Osteoblast (primary cell): ENCODE data around the gene IGF2R. TPM values are rescaled to one million over a fixed set of nuclear protein-coding genes. Genes with fewer than 3 reads are reported as not detected.
A peak's percentile ranks its signal among the peaks of the same experiment; 100 is the strongest.

ENCODE experiments used
- DNase-seq: peaks from one replicate; pipeline ENCODE4 v3.0.0; 2011; ENCODE audit warnings: low spot score, mixed read lengths; ENCODE audit not compliant: insufficient read length; ENCODE audit errors: missing footprints
- H2AFZ ChIP-seq: 2 replicates; pipeline ENCODE4 v1.6.0; 2011; ENCODE audit warnings: mild to moderate bottlenecking, low read length
- H3K27ac ChIP-seq: 2 replicates; pipeline ENCODE4 v1.5.1; 2011; ENCODE audit warnings: mild to moderate bottlenecking, low read depth, low read length, moderate library complexity
- H3K27me3 ChIP-seq: 2 replicates; pipeline ENCODE4 v1.6.0; 2012; ENCODE audit warnings: mild to moderate bottlenecking, control low read depth, inconsistent platforms, low read length, moderate library complexity; ENCODE audit not compliant: insufficient read depth
- H3K36me3 ChIP-seq: 2 replicates; pipeline ENCODE4 v1.5.1; 2011; ENCODE audit warnings: mild to moderate bottlenecking, low read length, control low read depth, moderate library complexity; ENCODE audit not compliant: insufficient read depth
- H3K4me1 ChIP-seq: 2 replicates; pipeline ENCODE4 v1.5.1; 2011; ENCODE audit warnings: mild to moderate bottlenecking, low read length, control low read depth, moderate library complexity; ENCODE audit not compliant: insufficient read depth
- H3K4me2 ChIP-seq: 2 replicates; pipeline ENCODE4 v1.6.0; 2011; ENCODE audit warnings: mild to moderate bottlenecking, low read length; ENCODE audit not compliant: insufficient read depth
- H3K4me3 ChIP-seq: fragments of 200-600 bp; sonication (generic); 3 replicates; pipeline ENCODE4 v1.5.1; 2012; ENCODE audit warnings: mild to moderate bottlenecking, low read length, inconsistent platforms; ENCODE audit not compliant: insufficient read depth
- H3K79me2 ChIP-seq: 2 replicates; pipeline ENCODE4 v1.6.0; 2012; ENCODE audit warnings: mild to moderate bottlenecking, low read length, control low read depth, inconsistent platforms; ENCODE audit not compliant: insufficient read depth
- H3K9me3 ChIP-seq: 2 replicates; pipeline ENCODE4 v1.5.1; 2011; ENCODE audit warnings: low read depth, low read length, control low read depth
- H4K20me1 ChIP-seq: 2 replicates; pipeline ENCODE4 v1.6.0; 2012; ENCODE audit warnings: mild to moderate bottlenecking, low read length, control low read depth; ENCODE audit not compliant: insufficient read depth
- total RNA-seq: library from RNA; depleted of rRNA; stranded (reverse); fragments of >200 nt; gene quantifications from 2 replicates; pipeline ENCODE4 v1.2.3, GENCODE V29; 2012
- TF ChIP-seq, protein P1 (sequence below): IDR thresholded peaks from 2 replicates; pipeline ENCODE4 v1.5.1; 2011; ENCODE audit warnings: mild to moderate bottlenecking, low read depth, low read length, moderate library complexity; ENCODE audit errors: extremely low read depth

IGF2R gene
- total RNA-seq, 1 donor, result 174 TPM

DNA sequence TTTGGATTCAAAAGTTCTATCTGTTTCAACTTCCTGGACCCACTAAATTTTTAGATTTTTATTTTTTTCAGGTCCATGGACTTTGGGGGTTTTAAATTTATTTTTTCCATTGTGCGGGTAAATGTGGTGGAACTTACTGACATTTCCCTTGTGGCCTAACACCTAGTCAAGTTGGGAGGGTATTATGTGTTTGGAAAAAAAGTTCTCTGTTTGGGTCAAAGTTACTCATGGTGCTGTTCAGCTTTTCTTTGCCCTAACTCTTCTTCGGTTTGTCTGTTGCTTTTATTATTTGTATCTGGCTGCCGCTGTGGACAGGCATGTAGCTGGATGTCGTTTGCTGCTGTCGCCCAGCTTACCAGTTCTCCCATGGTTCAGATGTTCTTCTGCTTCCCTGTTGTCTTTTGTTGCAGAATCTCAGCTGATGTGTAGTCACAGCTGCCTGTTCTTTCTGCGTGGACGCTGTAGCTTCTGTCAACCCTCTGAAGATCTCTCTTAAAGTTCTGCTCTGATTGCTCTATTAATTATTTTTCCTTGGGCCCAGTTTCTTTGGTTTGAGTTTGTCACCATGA, 7.9 kb downstream of the IGF2R start:
- TF ChIP-seq, protein P1, sequence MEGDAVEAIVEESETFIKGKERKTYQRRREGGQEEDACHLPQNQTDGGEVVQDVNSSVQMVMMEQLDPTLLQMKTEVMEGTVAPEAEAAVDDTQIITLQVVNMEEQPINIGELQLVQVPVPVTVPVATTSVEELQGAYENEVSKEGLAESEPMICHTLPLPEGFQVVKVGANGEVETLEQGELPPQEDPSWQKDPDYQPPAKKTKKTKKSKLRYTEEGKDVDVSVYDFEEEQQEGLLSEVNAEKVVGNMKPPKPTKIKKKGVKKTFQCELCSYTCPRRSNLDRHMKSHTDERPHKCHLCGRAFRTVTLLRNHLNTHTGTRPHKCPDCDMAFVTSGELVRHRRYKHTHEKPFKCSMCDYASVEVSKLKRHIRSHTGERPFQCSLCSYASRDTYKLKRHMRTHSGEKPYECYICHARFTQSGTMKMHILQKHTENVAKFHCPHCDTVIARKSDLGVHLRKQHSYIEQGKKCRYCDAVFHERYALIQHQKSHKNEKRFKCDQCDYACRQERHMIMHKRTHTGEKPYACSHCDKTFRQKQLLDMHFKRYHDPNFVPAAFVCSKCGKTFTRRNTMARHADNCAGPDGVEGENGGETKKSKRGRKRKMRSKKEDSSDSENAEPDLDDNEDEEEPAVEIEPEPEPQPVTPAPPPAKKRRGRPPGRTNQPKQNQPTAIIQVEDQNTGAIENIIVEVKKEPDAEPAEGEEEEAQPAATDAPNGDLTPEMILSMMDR, result no peak
- H2AFZ ChIP-seq, result no peak overlapping the region
- H3K27me3 ChIP-seq, result no peaks in the 10 kb centered on the region
- peak overlapping the region; percentile 28 for H3K4me2 ChIP-seq
- no peaks in the 10 kb centered on the region for H3K36me3 ChIP-seq
- no peak overlapping the region for H3K27ac ChIP-seq
- H3K4me3 ChIP-seq, result no peak overlapping the region
- DNase-seq, result no peak
- H4K20me1 ChIP-seq, result peaks cover 76% of the 10 kb centered on the region
- no peaks in the 10 kb centered on the region for H3K9me3 ChIP-seq
- peaks cover 97% of the 10 kb centered on the region for H3K79me2 ChIP-seq
- H3K4me1 ChIP-seq, result peaks cover 43% of the 10 kb centered on the region

DNA sequence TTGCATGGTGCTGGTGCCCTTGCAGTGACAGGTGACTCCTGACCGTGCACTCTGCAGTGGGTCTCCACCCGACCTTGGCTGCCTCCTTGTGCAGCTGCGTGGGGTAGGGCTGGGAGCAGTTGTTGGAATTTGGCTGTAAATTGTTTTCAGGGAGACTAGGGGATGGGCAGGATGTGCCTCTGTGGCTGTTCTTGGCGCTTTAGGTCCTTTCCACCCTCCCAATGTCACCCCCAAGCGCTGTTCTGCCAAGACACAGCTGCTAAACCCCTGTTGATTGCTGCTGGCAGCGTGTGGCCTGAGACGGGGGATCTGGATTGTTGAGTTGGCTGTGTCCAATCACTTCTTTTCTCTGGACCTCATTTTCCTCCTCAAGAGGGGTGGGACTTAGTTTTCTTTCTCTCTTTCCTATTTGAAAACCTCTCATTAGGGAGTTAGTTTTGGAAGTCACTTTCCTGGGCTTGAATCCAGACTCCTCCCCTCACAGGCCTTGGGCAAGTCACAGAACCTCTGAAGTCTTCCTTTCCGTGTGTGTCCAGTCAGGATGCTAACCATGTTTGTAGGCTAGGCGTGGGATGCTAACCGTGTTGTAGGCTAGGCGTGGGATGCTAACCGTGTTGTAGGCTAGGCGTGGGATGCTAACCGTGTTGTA, 8.5 kb downstream of the IGF2R start:
- Histone ChIP-seq H3K4me2 (peak overlapping the region; percentile 28), H3K27ac (no peak overlapping the region), H3K4me3 (no peak overlapping the region), H4K20me1 (peaks cover 81% of the 10 kb centered on the region), H3K36me3 (no peaks in the 10 kb centered on the region), H3K79me2 (peaks cover 97% of the 10 kb centered on the region), H2AFZ (no peak overlapping the region), H3K9me3 (no peaks in the 10 kb centered on the region), H3K4me1 (peaks cover 49% of the 10 kb centered on the region), H3K27me3 (no peaks in the 10 kb centered on the region)
- DNase-seq, result no peak
- TF ChIP-seq, protein P1, result no peak

DNA sequence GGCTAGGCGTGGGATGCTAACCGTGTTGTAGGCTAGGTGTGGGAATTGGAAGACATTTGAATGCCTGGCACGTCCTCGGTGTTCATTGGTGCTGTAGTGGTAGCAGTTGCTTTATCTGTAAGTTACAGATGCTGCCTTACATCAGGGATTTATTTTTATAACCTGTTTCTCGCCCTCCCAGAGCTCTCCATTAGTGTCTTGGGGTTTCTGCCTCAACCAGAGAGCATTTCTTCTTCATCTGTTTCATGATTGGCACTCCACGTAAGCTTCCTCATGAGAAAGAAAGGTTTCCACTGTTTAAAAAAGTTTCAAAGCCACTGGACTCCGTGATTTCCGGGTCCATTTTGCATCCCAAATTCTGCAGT, 9.0 kb downstream of the IGF2R start:
- Histone ChIP-seq H3K9me3 (no peaks in the 10 kb centered on the region), H3K27me3 (no peaks in the 10 kb centered on the region), H3K36me3 (no peaks in the 10 kb centered on the region), H3K79me2 (peaks cover 97% of the 10 kb centered on the region), H3K4me2 (peak overlapping the region; percentile 28), H4K20me1 (peaks cover 82% of the 10 kb centered on the region), H2AFZ (no peak overlapping the region), H3K27ac (no peak overlapping the region), H3K4me1 (peaks cover 54% of the 10 kb centered on the region), H3K4me3 (no peak overlapping the region)
- TF ChIP-seq, protein P1, result no peak
- no peak for DNase-seq

DNA sequence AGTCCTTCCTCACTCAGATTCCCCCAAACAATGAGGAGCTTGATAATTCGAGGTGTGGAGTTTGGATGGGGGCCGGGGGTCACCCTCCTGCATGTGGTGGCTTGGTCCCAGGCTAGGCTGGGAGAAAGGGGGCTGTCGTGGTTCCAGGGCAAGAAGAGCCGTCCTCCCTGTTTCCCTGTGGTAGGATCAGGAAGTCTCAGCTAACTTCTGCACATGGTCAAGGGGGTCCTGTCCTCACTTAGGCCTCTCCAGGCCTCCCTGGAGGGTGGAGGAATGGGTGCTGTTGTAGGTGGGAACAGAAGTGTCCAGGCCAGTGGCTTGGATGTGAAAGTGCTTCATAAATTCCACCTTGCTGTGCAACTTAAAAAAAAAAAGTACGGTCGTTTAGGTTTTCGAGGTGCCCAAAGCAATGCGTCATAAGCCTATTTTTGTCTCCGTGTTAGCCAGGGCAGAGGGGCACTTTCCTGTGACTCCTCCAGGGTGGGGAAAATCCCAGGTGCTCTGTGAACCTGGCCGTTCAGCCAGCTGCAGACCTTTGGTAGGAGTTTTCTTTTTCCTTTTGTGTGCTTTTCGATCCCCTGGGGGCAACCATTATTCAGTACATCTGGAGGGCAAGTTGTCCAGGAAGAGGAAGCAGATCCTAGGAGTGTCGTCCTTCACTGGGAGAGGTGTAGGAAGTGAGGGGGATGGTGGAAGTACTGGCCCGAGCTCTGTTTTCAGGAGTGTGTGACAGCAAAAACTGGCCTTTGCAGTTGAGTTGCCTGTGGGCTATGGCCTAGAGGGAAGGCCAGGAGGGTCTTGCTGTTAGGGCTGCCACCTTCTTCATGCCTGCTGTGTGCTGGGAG, 9.6 kb downstream of the IGF2R start:
- Histone ChIP-seq H3K9me3 (no peaks in the 10 kb centered on the region), H3K79me2 (peaks cover 97% of the 10 kb centered on the region), H3K36me3 (no peaks in the 10 kb centered on the region), H3K4me2 (no peak overlapping the region), H3K27ac (no peak overlapping the region), H2AFZ (no peak overlapping the region), H4K20me1 (peaks cover 80% of the 10 kb centered on the region), H3K27me3 (no peaks in the 10 kb centered on the region), H3K4me3 (no peak overlapping the region), H3K4me1 (peaks cover 60% of the 10 kb centered on the region)
- TF ChIP-seq, protein P1, result no peak
- no peak for DNase-seq
